CD4-positive, alpha-beta T cell treated with Interferon alpha-2 for 1 hour (primary cell): ENCODE results near the gene MYD88.
"Not testable (repeated sequence)": the region's sequence is repeated elsewhere in the genome, so short reads cannot be mapped to it uniquely, and the experiment has no call there.

Experiments used
- DNase-seq, 2 donors: peaks; one replicate each; pipeline ENCODE4 v3.0.0-alpha.2; 2020 to 2022

Gene MYD88

DNA sequence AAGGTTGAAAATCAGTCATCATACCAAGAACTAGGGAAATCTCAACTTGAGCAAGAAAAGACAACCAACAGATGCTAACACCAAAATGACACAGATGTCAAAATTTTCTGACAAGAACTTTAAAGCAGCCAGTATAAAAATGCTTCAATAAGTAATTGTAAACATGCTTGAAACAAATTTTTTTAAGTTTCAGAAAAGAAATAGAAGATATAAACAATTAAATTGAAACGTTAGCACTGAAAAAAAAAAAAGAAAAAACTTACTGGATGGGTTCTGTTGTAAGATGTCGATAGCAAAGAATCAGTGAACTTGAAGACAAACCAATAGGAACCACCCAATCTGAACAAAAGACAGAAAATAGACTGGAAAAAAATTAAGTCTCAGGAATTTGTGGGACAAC, 8.0 kb downstream of the MYD88 start:
- DNase-seq = no peak

DNA sequence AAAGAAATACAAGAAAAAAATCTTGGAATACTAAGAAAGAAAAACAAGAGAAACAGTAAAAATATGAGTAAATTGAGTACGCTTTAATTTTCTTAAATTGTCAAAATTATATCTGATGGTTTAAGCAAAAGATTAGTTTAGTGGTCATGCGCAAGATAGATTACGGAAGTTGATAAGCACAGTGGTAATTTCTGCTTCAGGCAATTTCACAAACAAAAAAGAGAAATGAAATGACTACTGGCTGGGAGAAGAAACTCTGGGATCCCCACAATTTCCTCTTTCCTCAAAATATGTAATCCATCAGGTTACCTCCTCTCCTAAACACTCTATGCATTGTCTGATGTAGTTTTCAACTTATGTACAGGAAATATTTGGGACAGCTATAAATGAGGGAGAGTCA, 9.0 kb downstream of the MYD88 start:
- no peak for DNase-seq

DNA sequence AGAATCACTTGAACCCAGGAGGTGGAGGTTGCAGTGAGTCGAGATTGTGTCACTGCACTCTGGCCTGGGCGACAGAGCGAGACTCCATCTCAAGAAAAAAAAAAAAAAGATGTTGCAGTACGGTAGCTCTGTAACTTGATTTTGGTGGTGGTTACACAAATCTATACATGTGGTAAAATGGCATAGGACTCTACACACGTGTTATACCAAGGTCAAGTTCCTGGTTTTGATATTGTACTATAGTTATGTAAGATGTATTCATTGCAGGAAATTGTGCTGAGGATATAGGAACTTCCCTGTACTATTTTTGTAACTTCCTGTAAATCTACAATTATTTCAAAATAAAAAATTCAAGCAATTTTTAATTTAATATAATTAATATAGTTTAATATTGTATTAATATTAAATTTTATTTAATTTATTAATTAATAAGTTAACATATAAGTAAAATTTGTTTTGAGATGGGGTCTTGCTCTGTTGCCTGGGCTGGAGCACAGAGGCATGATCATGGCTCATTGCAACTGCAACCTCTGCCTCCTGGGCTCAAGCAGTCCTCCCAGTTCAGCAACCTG, 9.9 kb downstream of the MYD88 start:
- no peak for DNase-seq

DNA sequence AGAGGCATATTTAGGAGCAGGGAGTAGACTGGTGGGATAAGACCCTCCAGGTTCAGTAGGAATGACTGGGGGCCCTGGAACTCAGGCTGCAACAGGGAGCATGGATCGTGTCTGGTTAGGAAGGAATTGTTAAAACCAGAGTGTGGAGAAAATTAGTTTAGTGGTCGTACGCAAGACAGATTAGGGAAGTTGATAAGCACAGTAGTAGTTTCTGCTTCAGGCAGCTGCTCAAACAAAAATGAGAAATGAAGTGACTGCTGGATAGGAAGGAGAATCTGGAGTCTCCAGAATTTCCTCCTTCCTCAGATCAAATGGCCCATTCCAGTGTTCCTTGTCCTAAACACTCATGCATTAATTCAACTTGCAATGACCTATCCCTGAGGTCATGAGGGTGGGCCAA, 11.2 kb downstream of the MYD88 start:
- no peak for DNase-seq

DNA sequence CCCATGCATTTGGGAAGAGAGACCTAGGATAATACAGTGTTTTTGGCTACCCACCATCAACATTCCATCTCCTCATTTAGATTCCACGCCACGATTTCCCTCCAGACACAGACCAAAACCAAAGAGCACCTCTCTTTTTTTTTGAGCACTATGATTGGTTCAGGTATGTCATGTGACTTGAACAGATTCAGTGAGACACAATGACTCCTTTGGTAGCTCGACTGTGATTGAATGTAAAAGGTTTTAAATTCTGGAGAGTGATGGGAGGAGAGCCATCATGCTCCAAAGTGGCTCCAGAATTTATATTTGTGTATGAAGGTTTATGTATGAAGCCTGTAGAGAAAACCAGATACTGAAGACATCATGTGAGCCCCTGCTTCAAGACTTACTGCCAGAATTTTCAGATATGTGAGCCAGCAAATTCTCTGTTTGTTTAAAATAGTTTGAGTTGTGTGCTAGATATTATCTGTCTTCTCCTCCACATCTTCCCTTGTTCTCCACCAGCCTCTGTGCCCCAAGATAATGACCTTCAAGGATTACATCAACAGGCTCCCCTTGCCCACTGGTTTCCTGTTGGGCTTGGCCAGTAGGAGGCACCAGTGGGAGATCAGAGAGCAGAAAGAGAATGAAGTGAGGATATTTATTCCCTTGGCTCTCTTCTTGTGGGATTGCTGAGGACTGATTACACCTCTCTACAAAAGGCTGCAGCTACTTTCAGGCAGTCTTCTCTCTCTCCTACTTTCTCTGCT, 12.5 kb downstream of the MYD88 start:
- no peak for DNase-seq

DNA sequence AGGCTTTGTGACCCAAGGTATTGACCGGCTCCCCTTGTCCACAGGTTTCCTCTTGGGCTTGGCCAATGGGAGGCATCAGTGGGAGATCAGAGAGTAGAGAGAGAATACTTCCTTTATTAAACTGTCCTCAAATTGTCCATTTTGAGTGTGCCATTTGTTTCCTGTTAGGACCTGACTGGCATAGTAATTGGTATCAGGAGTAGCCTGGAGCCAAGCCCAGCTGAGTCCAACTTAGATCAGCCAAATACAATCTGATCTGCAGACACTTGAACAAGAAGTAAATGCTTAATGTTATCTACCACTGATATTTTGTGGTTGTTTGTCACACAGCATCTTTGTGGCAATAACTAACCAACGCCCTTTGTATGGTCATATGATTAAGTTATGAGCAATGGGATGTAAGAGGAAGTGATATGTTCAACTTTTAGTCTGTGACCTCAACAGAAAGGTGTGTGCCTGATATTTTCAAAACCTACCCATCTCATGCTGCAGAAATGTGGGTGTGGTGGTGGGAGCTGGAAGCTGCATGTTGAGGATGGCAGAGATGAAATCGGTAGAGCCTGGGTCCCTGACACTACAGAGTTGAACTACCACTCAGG, 13.3 kb downstream of the MYD88 start:
- peak in 1 of 2 donors; percentile 55 for DNase-seq

DNA sequence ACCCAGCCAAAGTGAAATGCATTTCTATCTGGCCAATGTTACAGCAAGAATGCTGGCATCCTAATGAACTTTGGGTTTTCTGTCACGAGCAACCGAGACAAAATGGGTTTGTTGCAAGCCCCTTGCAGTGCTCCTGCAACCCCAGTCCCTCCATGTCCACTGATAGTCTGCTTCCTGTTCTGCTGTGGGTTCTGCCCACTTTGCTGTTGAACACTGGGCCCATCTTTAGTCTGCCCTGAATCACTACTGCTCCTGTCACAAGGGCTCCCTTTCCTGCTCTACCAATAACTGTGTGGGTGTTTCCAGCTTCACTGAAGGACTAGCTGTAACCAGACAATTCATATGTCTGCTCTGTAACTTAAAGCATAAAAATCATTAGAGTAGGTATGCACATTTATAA, 14.1 kb downstream of the MYD88 start:
- DNase-seq = no peak

DNA sequence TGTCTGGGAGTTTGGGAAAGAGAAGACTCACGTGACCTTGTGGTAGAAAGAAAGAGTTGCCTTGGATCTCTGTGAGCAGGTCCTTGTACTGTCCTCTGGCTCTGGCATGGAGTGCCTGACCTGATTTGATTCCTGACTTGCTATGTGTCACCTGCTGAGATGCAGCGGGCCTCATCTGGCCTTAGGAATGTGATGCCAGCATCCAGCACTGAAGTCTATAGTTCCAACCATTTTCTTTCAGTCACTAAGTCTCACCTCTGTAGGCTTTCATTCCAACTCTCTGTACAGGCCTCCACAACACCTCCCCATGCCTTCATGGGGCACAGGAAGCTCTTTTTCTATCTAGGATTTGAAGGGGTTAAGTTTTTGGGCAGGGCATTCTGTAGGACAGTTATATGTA, 14.8 kb downstream of the MYD88 start:
- DNase-seq = no peak

DNA sequence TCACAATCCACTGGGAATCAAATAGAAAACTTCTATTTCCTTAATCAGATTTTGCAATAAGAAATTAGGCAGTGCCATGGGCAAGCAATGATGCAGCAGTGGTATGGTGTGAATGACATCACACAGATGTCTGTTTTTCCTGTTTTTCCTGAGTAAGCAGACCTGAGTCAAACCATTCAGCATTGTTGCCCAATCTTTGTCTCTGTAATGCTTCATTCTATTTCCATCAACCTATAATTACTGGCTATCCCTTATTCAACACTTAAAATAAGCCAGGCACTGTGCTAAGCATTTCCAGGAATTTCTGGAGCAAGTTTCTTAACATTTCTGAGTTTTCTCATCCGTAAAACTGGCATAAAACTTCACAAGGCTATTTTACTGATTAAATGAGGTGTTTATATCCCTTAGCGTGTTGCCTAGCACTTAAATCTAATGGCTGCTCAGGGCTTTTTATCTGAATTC, 15.6 kb downstream of the MYD88 start:
- peak in 1 of 2 donors; percentile 45 for DNase-seq

DNA sequence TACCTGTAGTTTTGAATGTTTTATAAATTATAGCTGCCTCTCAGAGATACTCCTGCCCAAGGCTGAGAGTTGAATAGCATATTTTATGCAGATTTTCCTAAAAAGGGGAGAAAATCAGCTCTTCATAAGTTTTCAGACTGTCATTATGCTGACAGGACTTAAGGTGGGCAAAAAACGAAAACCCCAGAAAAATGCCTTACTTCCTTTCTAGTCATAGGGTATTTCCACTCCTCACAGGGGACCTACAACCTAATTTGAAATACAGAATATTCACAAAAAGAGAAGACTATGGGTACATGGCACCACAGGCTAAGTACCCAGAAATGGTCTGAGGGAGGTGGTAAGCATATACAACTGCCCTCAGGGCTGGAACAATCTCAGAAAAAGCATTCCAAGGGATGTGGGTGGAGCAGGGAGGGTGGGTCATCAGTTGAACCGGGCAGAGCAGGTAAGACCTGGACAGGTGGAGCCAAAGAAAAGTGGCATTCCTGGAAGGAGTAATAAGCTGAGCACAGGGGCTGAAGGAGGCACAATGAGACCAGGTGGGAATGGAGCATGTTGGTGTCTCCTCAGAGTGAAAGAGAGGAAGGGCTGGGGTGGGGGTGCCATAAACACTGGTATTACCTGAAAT, 16.3 kb downstream of the MYD88 start:
- DNase-seq = no peak

DNA sequence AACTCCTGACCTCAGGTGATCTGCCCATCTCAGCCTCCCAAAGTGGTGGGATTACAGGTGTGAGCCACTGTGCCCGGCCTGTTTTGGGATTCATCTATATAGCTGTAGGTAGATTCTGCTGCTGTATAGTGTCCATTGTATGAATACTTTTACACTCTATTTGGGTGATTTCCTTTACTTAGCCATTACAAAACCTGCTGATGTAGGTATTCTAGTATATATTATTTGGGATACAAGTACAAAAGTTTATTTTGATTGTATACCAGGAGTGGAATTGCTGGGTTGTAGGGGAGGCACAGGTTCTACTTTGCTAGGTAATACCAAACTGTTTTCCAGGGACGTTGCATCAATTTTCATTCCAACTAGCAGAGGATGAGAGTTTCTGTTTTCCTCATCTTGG, 17.4 kb downstream of the MYD88 start:
- no peak for DNase-seq

DNA sequence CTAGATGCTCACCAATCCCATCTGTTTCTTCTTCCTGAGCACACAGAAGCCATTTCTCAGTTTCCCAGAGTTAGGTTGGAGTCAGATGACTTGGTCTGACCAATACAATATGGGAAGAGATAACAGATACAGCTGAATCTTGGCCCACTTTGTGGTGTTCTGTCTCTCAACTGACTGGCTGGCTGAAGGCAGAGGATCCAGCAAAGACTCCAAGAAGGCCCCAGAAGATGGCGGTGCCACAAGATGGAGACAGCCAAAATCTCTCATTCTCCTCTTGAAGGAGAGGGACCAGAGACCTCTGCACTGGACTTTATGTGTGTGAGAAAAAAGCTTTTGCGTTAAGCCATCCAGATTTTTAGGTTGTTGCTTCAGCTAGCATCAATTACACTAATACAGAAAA, 18.7 kb downstream of the MYD88 start:
- DNase-seq = no peak

DNA sequence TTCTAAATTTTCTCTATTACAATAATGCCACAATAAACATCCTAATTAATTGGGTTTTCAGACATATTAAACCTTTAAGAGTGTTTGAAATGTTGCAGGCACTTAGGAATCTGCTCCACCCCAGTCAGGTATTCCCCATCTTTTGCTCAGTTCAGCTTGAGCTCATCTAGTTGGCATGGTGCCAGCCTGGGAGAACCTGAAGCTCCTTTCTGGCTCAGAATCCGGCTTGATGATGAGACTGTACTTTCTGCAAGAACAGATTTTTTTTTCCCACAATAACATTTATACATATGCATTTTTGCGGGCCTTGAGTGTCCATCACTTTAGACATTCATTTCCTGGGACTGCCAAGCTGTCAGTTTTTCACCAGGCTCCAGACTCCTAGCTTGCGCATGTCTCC, 19.1 kb downstream of the MYD88 start:
- DNase-seq = no peak

DNA sequence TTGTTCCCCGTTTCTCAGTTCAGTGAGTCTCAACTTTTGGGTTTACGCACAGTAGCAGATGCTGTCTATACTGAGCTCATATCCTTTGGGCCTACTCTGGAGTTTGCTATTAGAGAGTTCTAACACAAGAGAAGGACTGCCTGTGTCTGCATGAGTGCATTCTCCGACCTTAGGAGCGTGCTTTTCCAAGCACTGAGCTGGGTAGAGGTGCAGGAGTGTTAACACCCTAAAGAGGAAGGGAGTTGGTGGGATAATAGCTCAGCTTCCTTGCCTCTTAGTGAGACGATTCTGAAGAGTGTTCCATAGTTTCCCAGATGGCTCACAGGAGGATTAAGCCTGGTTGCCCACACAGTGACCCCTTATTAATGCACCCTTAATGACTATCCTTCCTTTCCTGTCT, 20.0 kb downstream of the MYD88 start:
- DNase-seq = no peak

DNA sequence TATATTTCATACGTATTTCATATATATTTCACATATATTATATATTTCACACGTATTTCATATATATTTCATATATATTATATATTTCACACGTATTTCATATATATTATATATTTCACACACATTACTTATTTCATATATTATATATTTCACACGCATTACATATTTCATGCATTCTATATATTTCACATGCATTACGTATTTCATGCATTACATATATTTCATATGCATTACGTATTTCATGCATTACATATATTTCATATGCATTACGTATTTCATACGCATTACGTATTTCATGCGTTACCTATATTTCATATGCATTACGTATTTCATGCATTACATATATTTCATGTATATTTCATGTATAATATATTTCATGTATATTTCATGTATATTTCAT, 22.2 kb downstream of the MYD88 start:
- DNase-seq = not testable (repeated sequence)

DNA sequence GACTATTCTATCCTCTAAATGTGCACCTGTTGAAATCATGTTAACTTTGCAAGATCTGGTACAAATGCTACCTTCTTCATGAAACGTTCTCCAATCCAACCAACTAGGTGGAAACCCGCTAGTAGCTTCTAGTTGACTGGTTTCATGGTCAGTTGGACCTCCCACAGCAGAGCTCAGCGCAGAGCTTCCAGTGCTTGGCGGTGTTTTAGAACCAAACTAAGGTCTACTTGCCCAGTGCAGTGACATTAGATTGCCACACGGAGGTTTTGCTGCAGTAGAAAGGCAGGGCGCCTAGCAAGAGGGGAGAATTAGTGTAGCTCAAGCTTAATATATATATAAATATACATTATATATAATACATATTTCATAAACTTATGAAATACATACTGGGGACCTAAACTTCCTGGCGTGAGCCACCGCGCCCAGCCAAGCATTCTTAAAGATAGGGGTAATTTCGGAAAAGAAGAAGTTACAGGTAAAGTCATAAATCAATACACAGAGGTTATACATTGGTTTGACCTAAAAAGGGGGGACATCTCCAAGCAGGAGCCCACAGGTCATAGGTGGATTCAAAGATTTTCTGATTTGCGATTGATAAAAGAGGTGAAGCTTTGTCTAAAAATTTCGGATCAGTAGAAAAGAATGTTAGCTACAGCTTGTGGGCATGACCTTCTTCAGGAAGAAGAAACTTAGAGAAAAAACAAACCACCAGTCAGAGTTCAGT, 24.8 kb downstream of the MYD88 start:
- DNase-seq = peak in 1 of 2 donors; percentile 44

DNA sequence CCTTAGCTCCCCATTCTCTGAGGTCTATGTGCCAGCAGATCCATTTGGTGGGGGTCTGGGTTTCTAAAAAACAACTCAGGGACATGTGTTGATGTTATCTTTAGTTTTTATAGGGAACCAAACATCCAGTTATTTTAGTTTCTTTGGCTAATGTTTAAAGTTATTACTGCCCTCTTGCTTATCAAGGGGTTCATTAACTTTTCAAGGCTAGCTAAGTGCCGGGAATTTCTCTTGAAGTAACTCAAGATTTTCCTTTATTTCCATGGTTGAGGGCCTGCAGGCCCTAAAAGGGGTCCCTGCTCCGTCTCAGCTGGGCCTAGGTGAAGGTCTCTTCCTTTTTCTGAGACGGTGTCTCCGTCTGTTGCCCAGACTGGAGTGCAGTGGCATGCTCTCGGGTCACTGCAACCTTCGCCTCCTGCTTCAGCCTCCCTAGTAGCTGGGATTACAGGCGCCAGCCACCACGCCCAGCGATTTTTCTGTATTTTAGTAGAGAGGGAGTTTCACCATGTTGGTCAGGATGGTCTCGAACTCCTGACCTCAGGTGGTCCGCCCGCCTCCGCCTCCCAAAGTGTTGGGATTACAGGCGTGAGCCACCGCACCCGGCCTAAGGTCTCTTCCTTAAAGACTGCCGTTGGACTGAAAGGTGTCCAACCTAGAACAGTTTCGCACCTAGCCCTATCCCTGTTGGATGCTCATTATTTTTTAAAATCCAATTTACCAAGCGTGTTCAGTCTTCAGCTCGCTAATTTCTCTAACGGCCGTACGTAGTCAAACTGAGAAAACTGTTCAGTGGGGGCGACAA, 25.6 kb downstream of the MYD88 start:
- no peak for DNase-seq

DNA sequence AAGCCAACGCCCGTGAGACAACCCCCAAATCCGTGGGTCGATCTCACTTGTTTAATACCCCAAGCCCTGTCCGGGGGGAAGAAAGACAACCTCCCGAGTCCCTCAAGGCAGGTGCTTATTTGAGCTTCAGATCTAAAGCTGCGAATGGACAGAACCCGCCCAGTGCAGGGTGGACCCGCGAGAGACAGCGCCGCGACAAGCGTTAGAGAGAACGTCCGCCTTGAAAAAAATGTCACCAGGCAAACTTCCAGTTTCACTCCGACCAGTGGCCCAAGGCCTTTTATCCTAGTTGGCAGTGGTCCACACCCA, 26.1 kb downstream of the MYD88 start:
- no peak for DNase-seq

DNA sequence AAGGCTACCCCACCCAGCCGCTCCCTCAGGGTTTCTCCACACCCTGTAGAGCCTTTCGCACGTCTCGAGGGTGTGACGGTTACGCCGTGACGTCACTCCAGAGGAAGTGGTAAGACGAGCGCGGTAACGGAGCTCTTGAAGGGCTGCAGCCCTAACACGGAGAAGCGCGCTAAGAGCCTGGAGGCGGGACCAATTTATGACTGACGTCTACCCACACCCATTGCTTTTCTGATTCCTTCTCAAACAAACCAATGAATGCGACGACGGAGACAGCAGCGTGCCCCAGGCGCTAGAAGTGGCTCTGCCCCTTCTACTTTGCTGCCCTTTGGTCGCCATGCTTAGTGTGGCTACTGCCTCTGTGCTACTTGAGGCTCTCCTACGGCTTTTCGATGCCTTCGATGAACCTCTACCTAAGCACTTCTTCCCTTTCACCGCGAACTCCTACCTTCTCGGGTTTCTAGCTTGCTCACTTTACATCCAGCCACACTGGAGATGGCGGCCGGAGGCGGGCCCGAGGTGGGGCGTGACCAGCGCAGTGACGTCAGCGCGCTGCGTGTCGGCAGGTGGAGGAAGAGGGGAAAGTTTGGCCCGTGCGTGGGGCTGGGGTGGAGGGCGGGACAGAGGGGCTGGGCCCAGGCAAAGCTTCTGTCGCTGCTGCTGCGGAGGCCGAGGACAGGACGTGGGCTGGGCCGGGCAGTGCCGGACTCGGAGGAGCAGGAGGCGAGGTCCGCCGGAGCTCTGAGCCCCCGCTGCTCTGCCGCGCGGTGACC, 26.7 kb downstream of the MYD88 start, which contains the start of gene OXSR1:
TSS of gene OXSR1 (plus strand) at position 586 of the 770 bp plus-strand sequence. CDS start 340 bp downstream, outside the sequence.
- peak; percentile 99 for DNase-seq

DNA sequence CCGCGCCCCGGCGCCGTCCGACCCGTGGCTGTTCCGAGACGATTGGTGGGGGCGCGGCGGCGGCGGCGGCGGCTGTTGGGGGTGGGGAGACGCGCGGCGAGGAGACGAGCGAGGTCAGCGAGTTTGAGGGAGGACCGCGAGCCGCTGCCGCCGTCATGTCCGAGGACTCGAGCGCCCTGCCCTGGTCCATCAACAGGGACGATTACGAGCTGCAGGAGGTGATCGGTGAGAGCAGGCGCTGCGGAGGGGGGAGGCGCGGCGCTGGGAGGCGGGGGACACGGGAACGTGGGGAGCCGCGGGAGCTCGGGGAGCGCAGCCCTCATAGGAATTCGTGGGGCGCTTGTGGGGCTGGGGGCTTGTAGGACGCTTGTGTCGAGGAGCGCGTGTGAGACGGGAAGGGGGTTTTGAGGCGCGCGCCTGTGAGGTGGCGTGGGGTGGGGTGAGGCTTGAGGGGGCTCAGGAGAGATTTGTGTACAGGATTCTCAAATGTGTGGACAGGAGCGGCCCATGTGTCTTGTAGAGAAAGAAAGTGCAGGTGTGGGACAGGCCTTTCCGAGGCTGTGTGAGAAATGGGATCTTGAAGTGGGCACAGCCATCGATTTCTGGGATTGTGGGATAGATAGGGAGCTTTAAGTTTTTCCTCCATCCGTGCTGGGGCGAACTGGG, 27.4 kb downstream of the MYD88 start:
- no peak for DNase-seq

DNA sequence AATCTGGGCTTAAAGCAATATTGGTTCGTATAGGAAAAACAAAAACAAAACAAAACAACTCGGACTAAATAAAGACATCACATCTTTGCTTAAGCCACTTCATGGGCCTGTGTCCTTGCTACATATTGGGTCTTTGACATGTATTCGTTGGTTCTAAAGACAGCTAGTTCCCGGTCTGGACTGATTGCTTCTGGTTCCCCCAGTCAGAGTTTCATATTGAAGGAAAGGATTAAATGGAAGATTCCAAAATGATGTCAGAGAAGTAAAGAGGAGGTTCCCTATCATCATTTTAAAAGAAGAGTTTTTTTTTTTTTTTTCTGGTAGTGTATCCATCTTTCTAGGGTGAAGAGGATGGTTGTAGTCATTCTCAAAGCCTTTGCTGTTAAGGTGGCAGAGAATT, 29.1 kb downstream of the MYD88 start:
- no peak for DNase-seq
